Choroid plexus epithelial cell (primary cell): ENCODE data around the gene PRTG.
A peak's percentile ranks its signal among the peaks of the same experiment; 100 is the strongest.
"Not testable (repeated sequence)": the region's sequence is repeated elsewhere in the genome, so short reads cannot be mapped to it uniquely, and the experiment has no call there.

Experiments
- DNase-seq: peaks from one replicate; pipeline ENCODE4 v3.0.0-alpha.2; 2010; ENCODE audit warnings: low read depth
- H3K4me3 ChIP-seq: 2 replicates; pipeline ENCODE4 v1.5.1; 2011; ENCODE audit warnings: low read depth, mild to moderate bottlenecking, control low read depth, low read length, moderate library complexity
- TF ChIP-seq, protein P1 (sequence below): conservative IDR thresholded peaks from 2 replicates; pipeline ENCODE4 v1.5.1; 2011; ENCODE audit warnings: low read depth, mild to moderate bottlenecking, control low read depth, inconsistent platforms, low read length, moderate library complexity

PRTG gene

DNA sequence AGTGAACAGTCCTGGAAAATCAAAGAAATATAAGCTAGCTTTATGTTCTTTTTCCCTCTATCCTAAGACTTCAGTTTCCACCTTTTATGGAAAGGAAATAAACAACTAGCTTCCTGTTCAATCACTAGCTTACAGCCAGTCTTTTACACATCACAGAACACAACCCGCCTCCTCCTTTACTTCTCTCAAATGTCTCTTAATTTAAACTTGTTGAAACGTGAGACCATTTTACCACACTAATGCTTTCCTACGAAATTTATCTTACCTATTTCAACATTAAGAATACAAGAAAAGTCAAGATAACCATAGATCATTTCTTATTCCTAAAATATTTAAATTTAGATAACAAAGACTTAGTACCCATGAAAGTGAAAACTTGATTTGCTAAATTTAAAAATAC is 6.2 kb downstream of the PRTG start:
- TF ChIP-seq, protein P1, sequence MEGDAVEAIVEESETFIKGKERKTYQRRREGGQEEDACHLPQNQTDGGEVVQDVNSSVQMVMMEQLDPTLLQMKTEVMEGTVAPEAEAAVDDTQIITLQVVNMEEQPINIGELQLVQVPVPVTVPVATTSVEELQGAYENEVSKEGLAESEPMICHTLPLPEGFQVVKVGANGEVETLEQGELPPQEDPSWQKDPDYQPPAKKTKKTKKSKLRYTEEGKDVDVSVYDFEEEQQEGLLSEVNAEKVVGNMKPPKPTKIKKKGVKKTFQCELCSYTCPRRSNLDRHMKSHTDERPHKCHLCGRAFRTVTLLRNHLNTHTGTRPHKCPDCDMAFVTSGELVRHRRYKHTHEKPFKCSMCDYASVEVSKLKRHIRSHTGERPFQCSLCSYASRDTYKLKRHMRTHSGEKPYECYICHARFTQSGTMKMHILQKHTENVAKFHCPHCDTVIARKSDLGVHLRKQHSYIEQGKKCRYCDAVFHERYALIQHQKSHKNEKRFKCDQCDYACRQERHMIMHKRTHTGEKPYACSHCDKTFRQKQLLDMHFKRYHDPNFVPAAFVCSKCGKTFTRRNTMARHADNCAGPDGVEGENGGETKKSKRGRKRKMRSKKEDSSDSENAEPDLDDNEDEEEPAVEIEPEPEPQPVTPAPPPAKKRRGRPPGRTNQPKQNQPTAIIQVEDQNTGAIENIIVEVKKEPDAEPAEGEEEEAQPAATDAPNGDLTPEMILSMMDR: no peak
- DNase-seq: no peak
- no peak overlapping the region for H3K4me3 ChIP-seq

DNA sequence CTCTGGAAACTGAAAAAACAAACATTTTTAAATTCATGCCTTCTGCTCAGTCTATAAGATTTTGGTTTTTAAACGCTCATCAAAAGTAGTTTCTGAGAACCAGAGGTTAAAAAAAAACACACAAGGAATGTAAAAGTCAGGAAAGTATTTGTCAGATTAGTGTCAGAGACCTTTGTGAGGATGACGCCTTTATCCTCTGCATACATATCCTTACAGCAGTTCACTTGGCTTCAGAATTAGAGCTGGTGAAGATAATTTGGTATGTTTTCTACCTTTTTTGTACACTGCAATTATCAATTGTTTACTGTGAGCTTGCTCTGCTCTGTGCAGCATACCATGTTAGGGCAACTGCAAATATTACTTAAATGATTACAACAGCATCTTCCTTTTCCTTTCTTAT is 8.3 kb downstream of the PRTG start:
- TF ChIP-seq, protein P1: no peak
- peak; percentile 53 for DNase-seq
- no peak overlapping the region for H3K4me3 ChIP-seq

DNA sequence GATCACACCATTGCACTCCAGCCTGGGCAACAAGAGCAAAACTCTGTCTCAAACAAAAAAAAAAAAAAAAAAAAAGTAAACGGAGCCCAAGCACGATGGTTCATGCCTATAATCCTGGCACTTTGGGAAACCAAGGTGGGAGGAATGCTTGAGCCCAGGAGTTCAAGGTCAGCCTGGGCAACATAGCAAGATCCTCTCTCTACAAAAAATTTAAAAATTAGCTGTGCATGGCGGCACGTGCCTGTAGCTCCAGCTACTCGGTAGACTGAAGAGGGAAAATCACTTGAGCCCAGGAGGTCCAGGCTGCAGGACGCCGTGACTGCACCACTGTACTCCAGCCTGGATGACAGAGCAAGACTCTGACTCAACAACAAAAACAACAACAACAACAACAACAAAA is 9.5 kb downstream of the PRTG start:
- DNase-seq, H3K4me3 ChIP-seq: not testable (repeated sequence)

DNA sequence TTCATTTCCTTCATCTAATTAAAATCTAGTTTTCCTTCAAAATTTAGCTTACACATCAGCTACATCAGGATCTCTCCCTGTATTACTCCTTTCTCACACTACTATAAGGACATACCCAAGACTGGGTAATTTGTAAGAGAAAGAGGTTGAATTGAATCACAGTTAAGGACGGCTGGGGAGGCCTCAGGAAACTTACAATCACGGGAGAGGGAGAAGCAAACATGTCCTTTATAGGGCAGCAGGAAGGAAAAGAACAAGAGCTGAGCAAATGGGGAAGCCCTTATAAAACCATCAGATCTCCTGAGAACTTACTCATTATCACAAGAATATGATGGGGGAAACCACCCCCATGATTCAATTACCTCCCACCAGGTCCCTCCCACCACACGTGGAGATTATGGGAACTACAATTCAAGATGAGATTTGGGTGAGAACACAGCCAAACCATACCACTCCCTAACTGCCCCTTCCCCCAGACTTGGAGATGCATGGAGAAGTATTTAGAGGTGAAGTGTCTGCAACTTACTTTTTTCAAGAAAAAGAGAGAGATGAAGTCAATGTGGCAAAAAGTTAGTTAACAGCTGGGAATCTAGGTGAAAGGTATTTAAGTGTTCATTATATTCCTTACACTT is 21.3 kb downstream of the PRTG start:
- DNase-seq: no peak
- TF ChIP-seq, protein P1: no peak
- no peak overlapping the region for H3K4me3 ChIP-seq

DNA sequence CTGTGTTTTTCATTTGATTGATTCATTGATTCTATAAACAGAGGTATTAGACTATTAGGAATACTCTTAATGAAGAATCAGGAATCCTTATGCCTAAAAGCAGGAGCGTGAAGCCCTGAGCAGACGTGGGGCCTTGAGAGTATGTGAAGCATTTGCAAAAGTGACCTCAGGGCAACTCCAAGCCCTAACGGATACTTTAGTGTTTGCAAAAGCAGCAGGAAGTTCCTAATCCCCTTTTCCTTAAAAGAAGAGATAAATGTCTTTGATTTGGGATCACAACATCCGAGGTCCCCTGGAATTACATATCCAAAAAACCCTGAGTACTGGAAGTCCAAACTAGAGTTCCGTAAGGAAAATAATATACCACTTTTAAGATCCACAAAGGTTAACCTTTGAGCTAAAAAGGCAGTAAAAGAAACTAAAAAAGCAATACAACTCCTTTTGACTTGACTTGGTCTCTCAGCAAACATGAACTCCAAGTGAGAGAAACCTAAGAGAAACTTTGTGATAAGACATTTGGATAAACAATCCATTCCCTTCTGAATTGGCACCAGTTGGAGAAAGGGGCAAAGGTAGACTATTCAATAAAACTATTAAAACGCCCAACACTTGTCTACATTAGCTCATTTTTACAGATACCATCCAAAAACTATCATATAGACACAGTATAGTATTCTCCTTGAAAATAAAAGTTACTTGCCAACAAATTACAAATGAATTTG is 27.4 kb downstream of the PRTG start:
- TF ChIP-seq, protein P1: no peak
- peak; percentile 56 for DNase-seq
- no peak overlapping the region for H3K4me3 ChIP-seq

DNA sequence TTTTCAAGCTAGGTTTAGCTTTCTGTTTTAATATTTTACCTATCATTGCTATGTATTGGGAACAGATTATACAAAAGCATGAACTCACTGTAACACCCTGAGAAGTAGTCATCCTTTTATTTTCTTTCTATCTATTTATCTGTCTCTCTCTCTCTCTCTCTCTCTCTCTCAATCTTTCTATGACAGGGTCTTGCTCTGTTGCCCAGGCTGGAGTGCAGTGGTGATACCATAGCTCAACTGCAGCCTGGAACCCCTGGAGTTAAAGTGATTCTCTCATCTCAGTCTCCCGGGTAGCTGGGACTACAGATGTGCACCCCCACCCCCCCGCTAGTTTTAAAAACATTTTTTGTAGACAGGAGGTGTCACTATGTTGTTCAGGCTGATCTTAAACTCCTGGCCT is 28.9 kb downstream of the PRTG start:
- TF ChIP-seq, protein P1: no peak
- no peak overlapping the region for H3K4me3 ChIP-seq
- no peak for DNase-seq

DNA sequence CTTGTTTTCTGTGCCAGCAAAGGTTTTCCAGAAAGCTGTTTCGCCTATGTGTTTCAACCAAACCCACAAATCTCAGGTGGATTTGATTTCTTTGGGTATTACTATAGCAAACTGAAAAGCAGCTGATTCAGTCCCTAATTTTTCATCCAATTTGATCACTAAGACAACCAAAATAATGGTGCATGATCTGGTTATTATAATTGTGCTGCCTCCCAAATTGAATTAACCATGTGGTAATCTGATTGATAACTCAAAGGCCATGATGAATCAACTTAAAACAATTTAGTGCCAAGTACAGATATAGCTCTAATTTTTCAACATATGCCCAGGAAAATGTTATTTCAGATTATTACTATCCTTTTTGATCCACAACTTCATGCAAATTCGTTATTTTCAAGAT is 30.6 kb downstream of the PRTG start:
- no peak for DNase-seq
- TF ChIP-seq, protein P1: no peak
- H3K4me3 ChIP-seq: no peak overlapping the region
